Mucosa of gallbladder (tissue), 1 donor: ENCODE measurements around the gene ENPP7. TPM values are rescaled to one million over a fixed set of nuclear protein-coding genes. Genes with fewer than 3 reads are reported as not detected.
A peak's percentile ranks its signal among the peaks of the same experiment; 100 is the strongest.

Source experiments
- DNase-seq: peaks from one replicate; pipeline ENCODE4 v3.0.0-alpha.2; 2020; ENCODE audit warnings: low spot score
- total RNA-seq: library from RNA; stranded (reverse); gene quantifications from one replicate; pipeline ENCODE4 v1.2.1, GENCODE V29; 2021
- donor health status: DM: no; HTN: no; CAD: no.

ENPP7 gene
- total RNA-seq, 1 donor from 2014 or later = 0.23 TPM

DNA sequence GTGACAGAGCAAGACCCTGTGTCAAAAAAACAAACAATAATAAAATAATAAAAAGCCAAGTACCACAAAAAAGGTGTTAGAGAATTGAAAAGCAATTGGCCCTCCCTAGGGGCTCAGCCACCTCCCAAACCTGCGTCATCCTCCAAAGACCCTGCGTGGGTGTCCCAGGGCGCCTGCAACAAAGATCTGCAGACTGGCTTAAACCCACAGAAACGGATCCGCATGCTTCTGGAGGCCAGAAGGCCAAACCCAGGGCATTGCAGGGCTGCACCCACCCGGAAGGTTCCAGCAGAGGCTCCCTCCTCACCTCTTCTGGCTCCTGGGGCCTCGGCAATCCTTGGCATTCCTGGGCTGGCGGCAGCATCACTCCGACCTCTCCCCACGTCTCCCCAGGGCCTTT, 1.5 kb downstream of the ENPP7 start:
- no peak for DNase-seq

DNA sequence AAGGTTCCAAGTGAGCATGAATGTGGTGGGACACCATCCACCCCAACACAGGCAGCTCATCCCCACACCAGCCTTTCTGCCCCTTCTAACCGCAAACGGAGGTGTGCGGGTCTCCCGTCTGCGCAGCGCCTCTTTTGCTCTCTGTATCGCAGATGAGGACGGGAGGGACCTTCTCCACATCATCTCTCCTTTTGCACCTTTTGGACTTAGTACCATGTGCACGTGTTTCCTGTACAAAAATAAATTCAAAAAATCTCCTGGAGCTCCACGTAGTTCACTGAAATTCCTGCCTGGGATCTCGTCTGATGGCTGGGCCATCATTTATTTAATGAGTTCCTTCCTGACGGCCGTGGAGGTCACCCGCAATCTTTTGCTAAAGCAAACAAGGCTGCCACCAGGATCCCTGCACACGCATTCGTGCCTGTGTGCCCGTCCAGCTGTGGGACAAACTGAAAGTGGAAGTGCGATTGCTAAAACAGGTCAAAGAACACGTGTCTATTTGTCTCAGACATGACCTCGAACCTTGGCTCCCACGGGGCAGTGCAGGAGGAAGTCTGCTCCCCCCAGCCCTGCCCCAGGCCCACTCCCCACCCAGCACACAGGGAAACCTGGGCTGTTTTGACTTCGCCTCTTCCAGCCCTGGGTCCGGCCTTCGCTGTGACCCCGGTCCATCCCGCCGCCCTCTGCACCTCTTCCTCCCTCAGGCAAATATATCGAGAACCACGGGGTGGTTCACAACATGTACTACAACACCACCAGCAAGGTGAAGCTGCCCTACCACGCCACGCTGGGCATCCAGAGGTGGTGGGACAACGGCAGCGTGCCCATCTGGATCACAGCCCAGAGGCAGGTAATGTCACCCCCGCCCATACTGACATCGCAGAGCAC, 2.3 kb downstream of the ENPP7 start:
- DNase-seq = peak; percentile 48

DNA sequence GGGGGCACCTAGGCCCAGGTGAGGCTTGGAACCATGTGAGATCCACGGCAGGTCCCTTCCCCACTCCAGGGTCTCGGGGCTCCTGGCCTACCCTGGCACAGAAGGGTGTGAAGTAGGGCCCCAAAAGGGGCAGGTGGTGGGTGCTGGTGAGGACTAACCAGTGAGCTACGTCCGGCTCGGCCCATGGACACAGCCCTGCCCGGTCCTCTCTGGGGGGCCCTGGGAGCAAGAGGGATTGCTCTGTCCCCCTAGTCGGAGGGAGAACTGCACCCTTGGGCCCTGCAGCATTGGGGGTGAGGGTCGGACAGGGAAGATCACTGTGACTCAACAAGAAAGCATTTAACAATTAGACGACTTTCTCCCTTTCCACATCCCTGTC, 2.9 kb downstream of the ENPP7 start:
- DNase-seq = no peak

DNA sequence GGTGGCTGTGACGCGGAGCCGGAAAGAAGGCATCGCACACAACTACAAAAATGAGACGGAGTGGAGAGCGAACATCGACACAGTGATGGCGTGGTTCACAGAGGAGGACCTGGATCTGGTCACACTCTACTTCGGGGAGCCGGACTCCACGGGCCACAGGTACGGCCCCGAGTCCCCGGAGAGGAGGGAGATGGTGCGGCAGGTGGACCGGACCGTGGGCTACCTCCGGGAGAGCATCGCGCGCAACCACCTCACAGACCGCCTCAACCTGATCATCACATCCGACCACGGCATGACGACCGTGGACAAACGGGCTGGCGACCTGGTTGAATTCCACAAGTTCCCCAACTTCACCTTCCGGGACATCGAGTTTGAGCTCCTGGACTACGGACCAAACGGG, 4.4 kb downstream of the ENPP7 start:
- DNase-seq = no peak

DNA sequence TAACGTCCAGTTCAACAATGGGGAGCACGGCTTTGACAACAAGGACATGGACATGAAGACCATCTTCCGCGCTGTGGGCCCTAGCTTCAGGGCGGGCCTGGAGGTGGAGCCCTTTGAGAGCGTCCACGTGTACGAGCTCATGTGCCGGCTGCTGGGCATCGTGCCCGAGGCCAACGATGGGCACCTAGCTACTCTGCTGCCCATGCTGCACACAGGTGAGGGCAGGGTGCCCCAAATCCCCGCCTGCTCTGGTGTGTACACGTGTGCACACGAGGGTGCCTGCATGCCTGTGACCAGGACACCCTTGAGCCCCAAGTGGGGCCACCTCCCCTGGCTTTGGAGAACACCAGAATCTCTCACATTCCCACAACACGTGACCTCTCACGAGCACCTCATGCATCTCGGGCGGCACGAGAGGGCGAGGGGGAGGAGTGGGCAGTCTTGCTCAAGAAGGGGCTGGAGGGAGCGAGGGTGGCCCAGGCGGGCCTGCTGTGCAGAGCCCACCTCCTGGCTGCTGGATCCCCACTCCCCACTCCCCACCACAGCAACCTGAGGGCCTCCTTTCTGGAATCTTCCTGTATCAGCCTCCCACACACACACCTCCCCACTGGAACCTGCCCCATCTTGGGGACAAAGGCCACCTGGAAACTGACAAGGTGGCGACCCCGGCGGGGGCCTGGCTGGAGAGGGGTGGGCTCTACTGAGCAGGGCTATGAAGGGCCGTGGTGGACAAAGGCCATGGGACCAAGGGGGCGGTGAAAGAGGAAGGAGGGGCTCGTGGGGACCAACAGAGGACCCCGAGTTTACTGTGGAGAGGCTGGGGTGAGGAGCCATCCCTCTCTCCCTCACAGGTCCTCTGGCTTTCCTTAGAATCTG, 6.5 kb downstream of the ENPP7 start:
- no peak for DNase-seq

DNA sequence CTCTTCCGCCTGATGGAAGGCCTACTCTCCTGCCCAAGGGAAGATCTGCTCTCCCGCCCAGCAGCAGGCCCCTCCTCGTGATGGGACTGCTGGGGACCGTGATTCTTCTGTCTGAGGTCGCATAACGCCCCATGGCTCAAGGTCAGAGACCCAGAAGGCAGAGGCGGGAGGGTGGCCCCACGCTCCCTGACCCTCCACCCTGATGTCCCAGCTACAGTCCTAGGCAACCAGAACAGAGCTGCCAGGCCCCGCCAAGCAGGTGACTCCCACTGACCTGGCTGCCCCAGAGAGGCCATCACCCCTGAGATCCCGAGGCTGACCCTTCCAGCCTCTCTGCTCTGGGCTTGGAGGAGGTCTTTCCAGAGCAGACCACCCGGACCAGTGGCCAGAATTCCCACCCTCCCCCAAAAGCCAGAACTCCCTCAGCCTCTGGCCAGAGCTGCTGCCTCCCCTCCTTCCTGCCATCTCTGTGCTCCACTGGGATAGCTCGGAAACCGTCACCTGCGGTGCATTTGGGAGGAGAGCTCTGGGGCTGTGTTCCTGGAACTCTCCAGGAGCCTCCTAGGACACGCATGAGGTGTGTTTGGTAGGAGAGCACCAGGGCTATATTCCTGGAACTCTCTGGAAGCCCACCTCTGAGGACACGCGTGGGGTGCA, 7.3 kb downstream of the ENPP7 start:
- DNase-seq = no peak

DNA sequence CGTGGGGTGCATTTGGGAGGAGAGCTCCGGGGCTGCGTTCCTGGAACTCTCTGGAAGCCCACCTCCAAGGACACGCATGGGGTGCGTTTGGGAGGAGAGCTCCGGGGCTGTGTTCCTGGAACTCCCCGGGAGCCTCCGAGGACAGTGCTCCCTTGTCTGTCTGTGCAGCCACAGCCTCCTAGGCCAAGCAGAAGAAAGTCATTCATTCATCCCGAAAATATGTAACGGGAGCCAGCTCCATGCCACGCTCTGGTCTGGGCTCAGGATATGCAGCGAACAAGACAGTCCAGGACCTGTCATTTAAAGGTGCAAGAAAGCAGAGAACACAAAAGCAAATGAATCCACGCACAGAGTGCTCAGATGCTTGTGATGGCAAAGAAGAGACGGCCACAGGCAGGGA, 7.9 kb downstream of the ENPP7 start:
- DNase-seq = no peak

DNA sequence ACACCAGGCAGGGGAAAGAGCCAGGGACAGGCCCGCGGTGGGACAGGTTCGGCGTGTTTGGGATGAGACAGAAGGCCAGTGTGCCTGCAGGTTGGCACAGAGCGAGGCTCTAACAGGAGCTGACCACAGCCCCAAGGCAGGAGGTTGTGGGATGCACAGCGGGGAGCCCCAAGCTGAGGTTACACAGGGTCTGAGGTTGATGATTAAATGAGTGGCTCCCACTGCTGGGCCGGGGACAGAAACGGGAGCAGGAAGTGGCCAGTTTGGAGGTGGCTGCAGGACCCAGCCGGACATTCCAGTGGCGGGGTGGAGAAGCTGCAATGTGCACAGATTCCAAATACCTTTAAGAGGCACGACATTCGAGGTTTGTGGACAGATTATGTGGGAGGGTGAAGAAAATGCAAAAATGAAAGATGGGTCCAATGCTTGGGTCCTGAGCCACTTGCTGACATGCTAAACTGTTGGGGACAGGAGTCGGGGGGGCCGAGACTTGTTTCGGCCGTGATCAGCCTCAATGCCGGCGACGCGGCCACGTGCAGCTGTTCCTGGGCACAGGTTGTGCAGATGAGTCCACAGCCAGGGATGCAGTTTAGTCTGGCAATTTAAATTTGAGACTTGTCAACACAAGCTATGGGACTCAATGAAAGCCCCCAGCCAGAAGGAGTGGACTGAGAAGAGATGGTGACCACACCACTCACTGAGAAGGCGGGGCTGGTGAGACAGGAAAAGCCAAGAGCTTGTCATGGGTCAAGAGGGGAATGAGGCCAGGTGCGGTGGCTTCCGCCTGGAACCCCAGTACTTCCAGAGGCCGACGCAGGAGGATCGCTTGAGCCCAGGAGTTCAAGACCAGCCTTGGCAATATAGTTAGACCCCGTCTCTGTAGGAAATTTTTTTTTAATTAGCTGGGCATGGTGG, 8.7 kb downstream of the ENPP7 start:
- DNase-seq = no peak

DNA sequence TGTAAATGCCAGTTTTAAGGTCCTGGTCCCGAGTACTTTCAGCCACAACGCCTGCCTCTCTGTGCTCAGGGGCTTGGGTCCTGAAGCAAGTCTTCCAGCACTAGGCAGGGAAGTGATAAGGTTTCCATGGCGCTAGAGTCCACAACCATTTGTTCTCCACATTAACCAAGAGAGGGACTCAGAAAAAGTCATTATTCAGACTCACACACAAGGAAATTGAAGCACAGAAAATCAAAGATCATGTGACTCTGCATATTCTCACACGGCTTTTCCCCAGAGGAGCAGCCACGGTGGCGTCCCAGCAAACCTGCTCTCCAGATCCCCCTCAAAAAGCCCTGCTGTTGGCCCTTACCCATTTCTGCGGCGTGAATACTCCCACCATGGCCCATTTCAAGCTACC, 9.7 kb downstream of the ENPP7 start:
- no peak for DNase-seq

DNA sequence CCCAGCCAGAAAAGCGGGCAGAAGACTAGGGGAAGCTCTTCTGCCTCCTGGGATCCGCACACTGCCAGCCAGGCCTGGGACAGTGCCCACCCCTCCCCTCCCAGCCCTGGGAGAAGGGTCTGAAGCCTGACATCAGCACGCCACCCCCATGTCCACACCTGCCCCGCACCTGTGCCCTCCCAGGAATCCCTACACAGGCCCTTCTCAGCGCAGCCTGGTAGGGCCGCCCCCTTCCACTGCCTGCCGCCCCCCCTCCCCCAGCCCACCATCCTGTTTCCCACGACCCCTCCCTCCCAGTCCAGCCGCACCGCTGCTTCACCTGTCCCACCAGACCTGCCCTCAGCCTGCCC, 10.6 kb downstream of the ENPP7 start:
- DNase-seq = no peak

DNA sequence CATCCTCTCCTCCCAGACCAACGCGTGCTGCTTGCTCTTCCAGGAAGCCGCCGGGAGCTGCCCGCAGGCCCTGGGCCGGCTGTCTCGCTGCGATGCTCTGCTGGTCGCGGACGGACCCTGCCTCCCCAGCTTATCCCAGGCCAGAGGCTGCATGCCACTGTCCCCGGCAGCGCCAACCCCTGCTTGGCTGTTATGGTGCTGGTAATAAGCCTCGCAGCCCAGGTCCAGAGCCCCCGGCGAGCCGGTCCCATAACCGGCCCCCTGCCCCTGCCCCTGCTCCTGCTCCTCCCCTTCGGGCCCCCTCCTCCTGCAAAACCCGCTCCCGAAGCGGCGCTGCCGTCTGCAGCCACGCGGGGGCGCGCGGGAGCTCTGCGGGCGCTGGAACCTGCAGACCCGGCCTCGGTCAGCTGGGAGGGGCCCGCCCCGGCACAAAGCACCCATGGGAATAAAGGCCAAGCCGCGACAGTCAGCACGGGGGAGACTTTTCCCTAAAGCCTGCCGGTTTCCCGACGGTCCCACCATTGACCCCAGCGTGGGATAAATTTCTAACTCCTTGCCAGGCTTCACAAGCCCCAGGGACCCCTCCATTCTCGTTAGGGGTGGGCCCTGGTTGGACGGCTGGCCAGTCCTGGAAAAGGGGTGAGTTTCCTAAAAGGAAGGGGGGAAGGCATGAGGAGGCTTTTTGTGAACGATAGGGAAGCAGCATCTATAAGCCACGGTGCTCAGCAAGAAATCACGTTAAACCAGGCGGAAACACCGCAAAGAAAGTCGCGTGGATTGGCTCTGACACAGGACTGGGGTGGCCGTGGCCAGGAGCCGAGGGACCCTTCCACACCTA, 11.2 kb downstream of the ENPP7 start:
- DNase-seq = peak; percentile 70

DNA sequence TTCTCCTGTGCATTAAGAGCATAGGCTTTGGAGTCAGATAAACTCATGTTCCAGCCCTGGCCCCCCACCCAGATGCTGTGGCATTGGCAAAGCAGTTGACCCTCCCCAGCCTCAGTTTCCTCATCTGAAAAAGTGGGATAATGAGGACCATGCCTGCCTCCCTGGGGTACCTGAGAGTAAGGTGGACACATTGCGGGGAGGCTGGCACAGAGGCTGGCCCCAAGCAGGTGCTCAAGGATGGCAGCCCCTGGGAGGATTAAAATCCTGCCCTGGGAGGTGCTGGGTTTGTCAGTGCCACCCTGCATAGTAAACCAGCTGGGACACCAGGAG, 11.8 kb downstream of the ENPP7 start:
- no peak for DNase-seq

DNA sequence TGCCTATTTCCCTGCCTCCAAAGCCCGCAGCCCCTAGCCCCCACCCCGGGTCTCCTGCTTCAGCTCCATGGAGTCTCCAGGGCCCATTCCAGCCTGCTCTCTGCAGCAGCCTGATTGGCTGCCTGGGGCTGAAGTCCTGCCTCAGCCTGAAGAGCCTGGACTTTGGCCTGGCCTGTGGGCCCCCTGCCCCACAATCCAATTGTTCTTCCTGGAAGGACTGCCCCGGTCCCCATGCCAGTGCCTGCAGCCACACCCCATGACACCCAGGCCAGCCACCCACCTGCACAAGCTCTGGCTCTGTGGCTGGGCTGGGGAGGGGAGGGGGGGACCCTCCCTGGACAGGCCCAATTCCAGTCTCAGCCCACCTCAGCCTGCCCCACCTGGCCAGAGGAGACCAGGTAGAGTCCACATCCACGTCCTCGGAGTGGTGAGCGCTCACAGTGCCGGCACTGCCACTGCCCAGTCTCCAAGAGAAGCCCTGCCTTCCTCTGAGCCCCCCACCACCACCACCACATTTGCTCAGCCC, 12.3 kb downstream of the ENPP7 start:
- DNase-seq = peak; percentile 33

DNA sequence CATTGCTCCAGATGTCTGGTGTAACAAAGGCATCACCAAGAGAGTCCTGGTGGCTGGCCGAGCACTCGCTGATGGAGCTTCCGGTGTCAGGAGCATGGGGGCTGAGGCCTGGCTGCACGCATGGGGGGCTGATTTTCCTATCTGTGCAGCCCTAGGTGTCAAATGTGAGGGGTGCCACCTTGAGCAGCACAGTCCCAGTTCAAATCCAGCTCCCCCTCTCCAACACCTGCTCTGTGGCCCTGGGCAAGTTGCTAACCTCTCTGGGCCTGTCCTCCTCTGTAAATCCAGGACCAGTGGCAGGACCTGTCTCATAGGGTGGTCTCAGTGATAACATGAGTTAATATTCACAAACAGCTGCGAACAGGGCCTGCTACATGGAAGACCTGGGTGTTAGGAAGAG, 12.9 kb downstream of the ENPP7 start:
- no peak for DNase-seq

DNA sequence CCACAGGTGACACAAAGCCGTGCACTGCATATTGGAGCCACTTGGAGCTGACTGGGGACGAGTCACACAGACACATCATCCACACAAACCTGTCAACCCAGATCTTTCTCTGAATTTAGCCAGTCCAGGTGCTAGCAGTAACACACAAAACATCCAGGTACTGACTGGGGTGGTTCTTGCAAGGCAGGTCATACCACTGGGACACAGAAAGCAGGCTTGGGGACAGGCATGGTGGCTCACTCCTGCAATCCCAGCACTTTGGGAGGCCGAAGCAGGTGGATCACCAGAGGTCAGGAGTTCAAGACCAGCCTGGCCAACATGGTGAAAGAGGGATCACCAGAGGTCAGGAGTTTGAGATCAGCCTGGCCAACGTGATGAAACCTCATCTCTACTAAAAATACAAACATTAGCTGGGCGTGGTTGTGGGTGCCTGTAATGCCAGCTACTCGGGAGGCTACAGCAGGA, 14.9 kb downstream of the ENPP7 start:
- DNase-seq = no peak

DNA sequence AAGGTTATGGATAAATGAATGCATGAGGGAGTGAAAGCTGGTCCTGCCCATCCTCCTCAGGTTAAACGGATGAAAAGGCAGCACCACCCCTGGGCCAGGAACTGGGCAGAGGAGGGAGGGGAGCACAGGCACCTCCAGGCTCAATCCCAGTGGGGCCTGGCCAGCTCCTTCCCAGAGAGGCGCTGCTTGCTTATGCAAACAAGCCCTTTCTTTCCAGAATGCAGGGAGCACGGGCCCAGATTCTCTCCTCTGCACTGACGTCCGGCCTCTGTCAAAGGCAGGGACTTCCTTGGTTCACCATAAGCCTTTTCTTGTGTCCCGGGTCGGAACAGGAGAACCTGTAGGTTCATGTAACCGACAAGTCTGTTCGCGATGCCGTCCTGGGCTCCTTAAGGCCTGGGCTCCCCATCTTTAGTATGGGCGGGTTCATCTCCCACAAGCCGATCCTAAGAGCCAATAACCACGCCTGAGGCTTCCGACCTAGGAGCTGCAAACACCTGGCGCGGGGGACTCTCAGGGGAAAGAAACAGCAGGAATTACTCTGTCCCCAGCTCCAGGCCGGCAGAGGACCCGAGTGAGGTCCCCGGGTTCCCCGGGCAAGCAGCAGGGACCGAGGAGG, 16.3 kb downstream of the ENPP7 start:
- no peak for DNase-seq

DNA sequence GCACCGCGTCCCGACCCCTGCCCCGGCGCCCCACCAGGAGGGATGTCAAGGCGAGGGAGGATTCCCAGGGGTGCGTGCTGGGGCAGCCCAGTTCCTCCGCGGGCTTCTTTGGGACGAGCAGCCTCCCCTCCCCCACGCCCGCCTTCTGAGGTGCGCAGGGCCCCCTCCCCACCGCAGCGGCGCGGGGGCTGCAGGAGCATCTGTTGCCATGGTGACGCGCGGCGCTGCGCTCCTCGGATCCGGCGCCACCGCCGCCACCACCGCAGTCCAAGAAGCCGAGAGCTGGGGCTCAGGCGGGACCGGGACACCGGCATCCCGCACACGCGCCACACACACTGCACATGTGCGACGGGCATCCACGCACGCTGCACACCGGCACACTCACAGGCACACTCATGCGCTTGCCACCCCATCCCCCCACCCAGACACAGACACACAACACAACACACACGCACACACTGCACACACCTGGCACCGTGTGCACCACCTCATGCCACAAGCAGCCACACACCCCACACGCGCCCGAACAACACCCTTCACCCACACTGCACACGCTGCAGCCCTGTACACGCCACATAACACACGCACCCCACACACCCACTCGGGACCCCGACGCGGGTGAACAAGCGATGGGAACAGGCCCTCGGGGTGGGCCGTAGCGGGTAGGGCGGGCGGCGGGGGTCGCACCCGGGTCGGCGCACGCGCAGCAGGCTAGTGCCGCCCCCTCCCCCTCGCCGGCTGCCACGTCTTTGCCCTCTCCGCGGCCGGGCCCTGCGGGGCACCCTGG, 17.0 kb downstream of the ENPP7 start:
- DNase-seq = no peak

DNA sequence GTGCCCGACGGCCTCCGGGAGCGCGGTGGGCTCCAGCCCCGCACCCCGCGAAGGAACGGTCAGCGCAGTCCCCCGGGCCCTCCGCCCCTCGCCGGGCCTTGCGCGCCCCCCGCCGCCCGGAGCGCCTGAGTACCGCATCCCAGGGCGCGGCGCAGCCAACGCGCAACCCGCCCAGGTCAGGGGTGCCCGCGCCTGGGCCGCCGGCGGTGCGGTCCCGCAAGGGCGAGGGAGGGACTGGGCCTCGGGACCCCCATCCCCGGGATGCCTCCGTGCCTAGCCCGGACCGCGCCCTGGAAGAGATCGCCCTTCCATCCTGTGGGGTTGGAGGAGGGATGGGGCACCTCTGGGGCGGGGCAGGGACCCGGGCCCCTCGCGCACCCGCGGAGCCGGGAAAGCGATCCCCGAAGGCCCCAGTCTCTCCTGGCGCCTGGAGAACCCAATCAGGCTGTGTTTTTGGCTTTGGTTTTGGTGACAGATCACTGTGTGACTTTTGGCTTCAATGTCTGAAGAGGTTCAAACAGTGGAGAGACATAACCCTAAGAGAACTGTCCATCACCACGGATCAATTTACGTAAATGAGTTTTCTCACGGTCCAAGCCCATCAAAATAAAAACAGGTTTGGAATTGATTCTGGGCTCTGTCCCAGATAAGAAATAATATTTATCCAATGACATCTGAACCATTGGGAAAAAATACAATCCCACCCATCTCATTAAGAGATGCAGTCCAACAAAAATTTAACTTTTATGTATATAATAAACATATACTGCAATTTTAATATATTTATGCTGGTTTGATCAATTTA, 17.8 kb downstream of the ENPP7 start:
- no peak for DNase-seq
